ENCODE measurements around the gene ST3GAL4.
"Not testable (repeated sequence)": the region's sequence is repeated elsewhere in the genome, so short reads cannot be mapped to it uniquely, and the experiment has no call there.

ST3GAL4 gene

DNA sequence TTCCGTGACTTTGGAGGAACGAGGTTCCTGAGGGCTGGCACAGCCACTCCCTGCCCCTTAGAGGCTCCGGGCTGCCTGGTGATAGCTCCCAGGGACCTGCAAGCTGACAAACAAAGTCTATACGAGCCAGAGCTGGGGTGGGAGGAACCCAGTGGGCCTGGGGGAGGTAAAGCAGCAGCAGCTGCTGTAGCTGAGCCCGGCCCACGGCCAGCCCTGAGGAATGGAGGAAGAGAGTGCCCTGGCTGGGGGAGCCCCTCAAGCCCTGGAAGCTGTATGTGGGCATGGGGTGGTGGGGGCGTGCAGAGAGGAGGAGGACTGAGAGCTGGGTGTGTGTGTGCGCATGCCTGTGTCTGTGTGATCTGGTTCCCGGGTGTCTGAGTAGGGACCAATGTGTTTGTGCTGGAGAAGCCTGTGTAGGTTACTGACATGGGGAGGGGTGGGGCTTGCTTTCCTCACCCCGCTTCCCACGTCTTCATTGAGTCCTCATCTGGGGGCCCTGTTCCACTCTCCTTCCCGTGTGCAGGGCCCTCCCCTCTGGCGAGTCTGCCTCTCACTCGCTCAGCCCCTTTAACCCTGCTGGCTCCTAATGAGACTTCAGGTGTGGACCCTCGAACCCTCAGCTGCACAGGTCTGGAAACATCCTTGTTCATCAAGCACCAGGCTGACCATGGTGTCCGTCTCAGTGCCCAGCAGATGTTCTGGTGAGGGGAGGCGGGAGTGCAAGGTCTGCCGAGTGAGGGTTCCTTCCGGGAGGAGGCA lies 10.8 kb downstream of the ST3GAL4 start:
- no peak for DNase-seq

DNA sequence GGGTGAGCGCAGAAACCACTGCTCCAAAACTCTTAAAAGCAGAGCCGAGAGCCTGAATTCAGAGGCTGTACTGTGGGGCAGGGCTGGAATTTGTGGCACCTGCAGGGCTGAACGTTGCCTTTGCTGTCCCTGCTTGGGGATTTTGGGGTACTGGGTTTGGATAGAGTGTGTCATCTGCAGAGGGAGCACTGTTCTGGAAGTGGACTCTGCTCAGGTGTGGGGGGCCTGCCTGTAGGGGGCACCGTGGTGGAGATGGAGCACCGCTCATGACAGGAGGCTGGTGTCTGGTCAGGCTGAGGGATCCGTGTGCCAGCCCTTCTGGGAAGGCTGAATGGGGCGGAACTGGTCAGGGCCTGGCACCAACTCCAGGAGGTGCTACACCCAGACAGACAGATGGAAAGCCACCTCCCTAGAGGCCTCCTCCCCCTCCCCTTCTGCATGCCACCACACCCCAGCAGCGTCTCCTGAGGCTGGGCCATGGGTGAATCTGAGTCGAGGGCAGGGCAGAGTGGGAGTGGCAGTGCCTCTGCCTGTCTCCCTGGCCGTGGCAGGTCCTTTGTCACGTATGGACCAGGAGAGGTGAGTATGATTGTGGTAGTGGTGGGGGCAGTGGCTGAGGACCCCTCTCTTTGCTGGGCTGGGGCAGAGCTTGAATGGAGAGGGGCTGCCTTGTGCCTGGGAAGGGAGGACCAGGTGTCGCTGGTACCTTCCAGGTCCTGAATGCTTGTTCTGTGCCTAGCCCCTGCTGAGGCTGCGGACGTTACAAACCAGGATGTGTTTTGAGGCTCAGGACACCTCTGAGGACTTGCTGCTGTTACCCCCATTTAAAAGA lies 11.6 kb downstream of the ST3GAL4 start:
- not testable (repeated sequence) for DNase-seq

DNA sequence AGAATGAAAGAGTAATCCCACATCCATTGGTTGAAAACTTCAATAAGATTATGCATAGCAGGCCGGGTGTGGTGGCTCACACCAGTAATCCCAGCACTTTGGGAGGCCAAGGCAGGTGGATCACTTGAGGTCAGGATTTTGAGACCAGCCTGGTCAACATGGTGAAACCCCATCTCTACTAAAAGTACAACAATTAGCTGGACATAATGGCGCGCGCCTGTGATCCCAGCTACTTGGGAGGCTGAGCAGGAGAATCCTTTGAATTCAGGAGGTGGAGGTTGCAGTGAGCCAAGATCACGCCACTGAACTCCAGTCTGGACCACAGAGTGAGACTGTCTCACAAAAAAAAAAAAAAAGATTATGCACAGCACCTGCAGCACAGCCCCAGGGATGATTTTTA lies 12.3 kb downstream of the ST3GAL4 start:
- not testable (repeated sequence) for DNase-seq

GRCh38 chr11:126368336-126369119 lies 13.0 kb downstream of the ST3GAL4 start:
- not testable (repeated sequence) for DNase-seq

DNA sequence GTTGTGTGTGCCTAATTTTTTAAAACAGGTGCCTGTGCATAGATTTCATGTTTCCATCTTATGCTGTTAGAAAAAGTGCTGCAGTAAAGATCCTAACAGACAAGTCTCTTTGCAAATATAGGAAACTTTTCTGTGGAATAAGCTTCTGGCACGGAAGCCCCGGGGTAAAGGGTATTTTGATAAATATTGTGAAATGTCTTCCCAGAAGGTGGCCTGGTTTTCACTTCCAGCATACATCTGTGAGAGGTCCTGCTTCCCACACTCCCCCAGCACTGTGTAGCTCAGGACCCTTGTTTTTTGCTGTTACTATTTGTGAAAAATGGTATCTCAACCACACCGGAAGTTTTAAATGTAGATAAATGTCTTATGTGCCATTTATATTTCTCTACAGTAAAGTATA lies 14.5 kb downstream of the ST3GAL4 start:
- DNase-seq: no peak

GRCh38 chr11:126371595-126371994 lies 16.1 kb downstream of the ST3GAL4 start:
- no peak for DNase-seq

GRCh38 chr11:126373389-126374066 lies 18.0 kb downstream of the ST3GAL4 start:
- DNase-seq: not testable (repeated sequence)

DNA sequence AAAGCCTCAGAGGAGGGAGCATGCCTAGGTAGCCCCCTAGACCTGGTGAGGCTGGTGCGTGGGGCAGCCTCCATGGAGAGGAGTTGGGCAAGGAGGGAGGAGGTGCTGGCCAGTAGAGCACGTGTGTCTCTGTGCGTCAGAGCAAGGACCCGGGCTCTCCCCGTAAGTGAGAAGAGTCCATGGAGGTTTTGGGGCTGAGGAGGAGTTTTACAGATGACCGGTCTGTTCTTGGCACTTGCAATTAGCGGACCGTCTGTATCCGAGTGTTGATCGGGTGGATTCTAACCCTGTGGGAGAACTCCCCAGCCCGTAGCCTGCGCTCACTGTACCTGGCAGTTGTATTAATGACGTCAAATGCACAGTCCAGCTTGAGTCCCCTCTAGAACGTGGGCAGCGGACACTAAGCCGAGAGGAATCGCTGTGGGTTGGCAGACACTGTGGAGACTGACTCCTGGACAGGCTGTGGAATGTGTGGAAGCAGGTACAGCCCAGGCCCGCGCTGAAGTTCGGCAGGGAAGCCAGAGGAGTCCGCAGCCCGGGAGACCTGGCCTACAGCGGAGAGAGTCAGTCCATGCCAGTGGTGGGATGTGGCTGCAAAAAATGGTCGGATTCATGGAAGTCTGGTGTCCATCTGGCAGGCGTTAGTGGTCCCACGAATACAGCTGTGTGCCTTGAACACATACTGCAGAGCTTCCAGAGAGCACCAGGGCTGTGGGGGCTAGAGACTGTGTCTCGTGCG lies 19.2 kb downstream of the ST3GAL4 start:
- DNase-seq: not testable (repeated sequence)

DNA sequence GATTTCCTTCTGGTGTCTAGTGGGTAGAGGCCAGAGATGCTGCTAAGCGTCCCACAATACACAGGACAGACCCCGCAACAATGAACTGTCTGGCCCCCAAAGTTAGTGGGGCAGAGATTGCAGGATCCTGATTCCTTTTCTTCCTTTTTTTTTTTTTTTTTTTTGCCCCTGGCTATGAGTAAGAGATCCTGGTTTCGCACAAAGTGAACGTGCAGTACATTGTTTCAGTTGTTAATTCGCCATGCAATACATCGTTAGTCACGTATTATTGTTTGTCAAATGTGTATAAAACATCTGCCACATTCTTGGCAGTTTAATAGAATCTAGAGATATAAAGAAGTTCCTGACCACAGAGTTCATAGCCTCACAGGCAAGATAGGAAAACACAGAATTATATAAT lies 20.2 kb downstream of the ST3GAL4 start:
- no peak for DNase-seq

DNA sequence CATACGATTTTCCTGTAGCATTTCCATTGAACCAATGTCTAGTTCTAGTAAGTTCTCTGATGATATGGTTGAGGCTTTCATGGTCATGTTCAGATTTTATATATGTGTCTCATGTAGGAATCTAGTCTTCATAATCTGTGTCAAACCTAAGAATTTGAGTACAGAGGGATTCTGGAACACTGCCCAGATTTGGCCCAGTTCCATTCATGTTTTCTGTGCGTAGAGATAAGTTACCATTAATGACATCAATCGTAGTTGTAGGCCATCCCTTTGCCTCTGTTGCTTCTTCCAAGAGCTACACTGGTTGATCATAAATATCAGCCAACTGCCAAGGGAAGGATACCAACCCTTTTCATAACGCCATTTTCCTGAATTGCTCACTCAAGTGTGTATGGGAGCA lies 23.3 kb downstream of the ST3GAL4 start:
- DNase-seq: no peak

DNA sequence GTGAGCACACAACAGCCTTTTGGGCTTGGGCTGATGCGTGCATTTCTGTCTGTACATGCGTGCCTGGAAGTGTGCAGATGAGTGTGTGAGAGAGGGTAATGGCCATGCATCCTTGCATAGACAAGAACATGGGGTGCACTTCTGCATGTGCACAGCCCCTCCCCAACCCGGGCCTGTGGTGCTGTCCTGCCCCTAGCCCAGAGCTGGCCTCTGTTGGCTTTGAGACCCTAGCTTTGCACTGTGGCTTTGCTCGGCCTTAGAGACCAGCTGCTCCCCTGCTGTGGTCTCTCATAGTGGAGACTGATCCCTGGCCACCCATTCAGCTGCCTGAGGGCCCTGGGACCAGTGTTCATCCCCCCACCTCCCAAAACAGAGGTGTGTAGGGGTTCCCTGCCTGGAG lies 25.4 kb downstream of the ST3GAL4 start:
- DNase-seq: no peak

DNA sequence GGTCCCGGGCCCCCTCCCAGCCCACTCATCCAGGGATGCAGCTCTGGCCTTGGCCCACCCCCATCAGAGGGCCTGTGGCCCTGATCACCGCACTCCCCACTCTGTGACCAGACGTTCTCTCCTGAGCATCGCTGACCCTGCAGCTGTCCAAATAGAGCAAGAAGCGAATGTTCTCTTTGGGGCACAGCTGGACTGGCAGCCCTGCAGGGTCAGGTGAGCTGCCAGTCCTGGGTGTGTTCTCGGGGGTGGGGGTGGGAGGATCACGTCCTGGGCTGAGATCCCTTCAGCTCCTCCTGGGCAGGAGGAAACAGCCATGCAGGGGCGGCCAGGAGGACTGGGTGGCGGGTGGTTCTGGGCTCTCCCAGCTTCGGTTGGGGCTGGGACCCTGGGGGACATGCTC lies 26.5 kb downstream of the ST3GAL4 start:
- not testable (repeated sequence) for DNase-seq

GRCh38 chr11:126382641-126383040 lies 27.2 kb downstream of the ST3GAL4 start:
- not testable (repeated sequence) for DNase-seq

DNA sequence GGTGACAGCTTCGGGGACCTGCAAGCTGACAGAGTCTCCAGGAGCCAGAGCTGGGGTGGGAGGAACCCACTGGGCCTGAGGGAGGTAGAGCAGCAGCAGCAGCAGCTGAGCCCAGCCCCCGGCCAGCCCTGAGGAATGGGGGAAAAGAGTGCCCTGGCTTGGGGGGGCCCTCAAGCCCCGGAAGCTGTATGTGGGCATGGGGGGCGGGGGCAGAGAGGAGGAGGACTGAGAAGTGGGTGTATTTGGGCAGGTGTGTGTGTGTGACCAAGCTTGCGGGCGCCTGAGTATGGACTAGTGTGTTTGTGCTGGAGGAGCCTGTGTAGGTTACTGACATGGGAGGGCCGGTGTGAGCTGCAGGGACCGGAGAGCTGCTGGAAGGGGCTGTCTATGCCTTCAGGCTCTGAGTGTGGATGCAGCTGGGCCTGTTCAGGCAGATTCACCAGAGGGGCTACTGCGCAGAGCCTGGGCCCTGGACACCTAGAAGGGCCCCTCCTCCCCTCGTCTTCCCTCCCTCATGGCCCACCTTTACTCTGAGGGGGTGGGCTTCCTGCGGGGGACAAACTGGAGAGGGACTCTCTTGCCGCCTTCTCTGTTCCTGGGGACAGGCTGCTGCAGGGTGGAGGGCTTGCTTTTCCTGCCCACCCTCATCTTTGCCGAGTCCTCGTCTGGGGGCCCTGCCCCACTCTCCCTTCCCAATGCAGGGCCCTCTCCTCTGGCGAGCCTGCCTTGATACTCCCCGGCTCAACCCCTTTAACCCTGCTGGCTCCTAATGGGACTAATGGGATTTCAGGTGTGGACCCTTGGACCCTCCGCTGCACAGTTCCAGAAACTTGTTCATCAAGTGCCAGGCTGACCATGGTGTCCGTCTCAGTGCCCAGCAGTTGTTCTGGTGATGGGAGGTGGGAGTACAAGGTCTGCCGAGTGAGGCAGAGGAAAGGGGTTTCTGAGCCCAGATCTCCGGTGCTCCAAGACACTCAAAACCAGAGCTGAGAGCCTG lies 28.2 kb downstream of the ST3GAL4 start:
- no peak for DNase-seq

DNA sequence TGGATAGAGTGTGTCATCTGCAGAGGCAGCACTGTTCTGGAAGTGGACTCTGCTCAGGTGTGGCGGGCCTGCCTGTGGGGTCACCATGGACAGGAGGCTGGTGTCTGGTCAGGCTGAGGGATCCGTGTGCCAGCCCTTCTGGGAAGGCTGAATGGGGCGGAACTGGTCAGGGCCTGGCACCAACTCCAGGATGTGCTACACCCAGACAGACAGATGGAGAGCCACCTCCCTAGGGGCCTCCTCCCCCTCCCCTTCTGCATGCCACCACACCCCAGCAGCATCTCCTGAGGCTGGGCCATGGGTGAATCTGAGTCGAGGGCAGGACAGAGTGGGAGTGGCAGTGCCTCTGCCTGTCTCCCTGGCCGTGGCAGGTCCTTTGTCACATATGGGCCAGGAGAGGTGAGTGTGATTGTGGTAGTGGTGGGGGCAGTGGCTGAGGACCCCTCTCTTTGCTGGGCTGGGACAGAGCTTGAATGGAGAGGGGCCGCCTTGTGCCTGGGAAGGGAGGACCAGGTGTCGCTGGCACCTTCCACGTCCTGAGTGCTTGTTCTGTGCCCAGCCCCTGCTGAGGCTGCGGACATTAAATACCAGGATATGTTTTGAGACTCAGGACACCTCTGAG lies 29.1 kb downstream of the ST3GAL4 start:
- no peak for DNase-seq

GRCh38 chr11:126385991-126386728 lies 30.7 kb downstream of the ST3GAL4 start:
- DNase-seq: no peak

- not testable (repeated sequence) for DNase-seq
These were observed 31.2 kb downstream of the ST3GAL4 start for GRCh38 chr11:126386729-126387071.

- no peak for DNase-seq
These were observed 32.4 kb downstream of the ST3GAL4 start for GRCh38 chr11:126387857-126388256.

DNA sequence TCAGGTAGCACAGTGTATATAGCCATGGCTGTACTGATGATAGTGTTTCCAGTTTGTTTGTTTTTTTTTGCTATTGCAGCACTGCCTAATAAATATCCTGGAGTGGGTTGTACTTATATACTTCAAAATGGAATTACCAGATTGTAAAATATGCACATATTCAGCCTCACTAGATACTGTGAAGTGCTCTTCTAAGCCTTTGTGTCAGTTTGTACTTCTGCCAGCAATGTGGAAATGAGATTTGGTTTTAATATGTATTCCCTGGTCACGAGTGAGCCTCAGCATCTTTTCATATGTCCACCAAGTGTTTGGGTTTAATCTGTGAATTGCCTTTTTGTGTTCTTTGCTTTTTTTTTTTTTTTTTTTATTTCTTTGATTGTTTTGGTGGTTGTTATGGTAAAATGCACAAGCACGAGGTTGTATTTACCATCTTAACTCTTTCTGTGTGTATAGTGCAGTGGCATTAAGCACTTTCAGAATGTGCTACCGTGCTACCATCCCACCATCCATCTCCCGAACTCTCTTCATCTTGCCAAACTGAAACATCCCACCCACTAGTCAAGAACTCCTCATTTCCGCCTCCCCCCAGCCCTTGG lies 34.9 kb downstream of the ST3GAL4 start:
- no peak for DNase-seq

All from activated CD4-positive, alpha-beta T cell treated with anti-CD3 and anti-CD28 coated beads, Interleukin-2, amount 50 U/mL, for 16 hours (primary cell).